NCI-H146 (cell line): ENCODE results near the gene EFTUD2.

Experiments
- DNase-seq: peaks from one replicate; lab custom pipeline; 2025; lab: John Stamatoyannopoulos, UW

Gene EFTUD2

GRCh38 chr17:44887971-44888954, 11.0 kb downstream of the EFTUD2 start:
- DNase-seq: no peak

GRCh38 chr17:44887016-44887415, 12.2 kb downstream of the EFTUD2 start:
- DNase-seq: no peak

GRCh38 chr17:44884941-44885340, 14.3 kb downstream of the EFTUD2 start:
- DNase-seq: no peak

GRCh38 chr17:44881145-44881544, 18.1 kb downstream of the EFTUD2 start:
- DNase-seq: no peak

GRCh38 chr17:44880062-44880461, 19.2 kb downstream of the EFTUD2 start:
- DNase-seq: no peak

- no peak for DNase-seq
These were observed 19.9 kb downstream of the EFTUD2 start for GRCh38 chr17:44879376-44879775.

- peak; percentile 34 for DNase-seq
These were observed 20.5 kb downstream of the EFTUD2 start for GRCh38 chr17:44878627-44879221.

- DNase-seq: no peak
These were observed 22.1 kb downstream of the EFTUD2 start for GRCh38 chr17:44877121-44877520.

GRCh38 chr17:44875761-44876160, 23.5 kb downstream of the EFTUD2 start:
- no peak for DNase-seq

GRCh38 chr17:44872131-44872768, 27.0 kb downstream of the EFTUD2 start:
- DNase-seq: peak; percentile 94

- DNase-seq: no peak
These were observed 27.7 kb downstream of the EFTUD2 start for GRCh38 chr17:44871556-44871955.

GRCh38 chr17:44867841-44868240, 31.4 kb downstream of the EFTUD2 start:
- no peak for DNase-seq

- DNase-seq: no peak
These were observed 33.3 kb downstream of the EFTUD2 start for GRCh38 chr17:44865931-44866330.

GRCh38 chr17:44865231-44865660, 34.0 kb downstream of the EFTUD2 start:
- DNase-seq: peak; percentile 71

GRCh38 chr17:44864831-44865230, 34.4 kb downstream of the EFTUD2 start:
- DNase-seq: no peak

GRCh38 chr17:44863061-44863918, 36.0 kb downstream of the EFTUD2 start:
- DNase-seq: no peak

GRCh38 chr17:44862278-44862914, 36.8 kb downstream of the EFTUD2 start:
- DNase-seq: no peak

- no peak for DNase-seq
These were observed 39.5 kb downstream of the EFTUD2 start for GRCh38 chr17:44859701-44860100.

GRCh38 chr17:44854192-44854591, 45.1 kb downstream of the EFTUD2 start:
- no peak for DNase-seq

GRCh38 chr17:44850612-44851011, 48.6 kb downstream of the EFTUD2 start:
- no peak for DNase-seq

- DNase-seq: no peak
These were observed 49.2 kb downstream of the EFTUD2 start for GRCh38 chr17:44850025-44850424.
